Right lobe of liver (tissue), 6 donors: ENCODE results near the gene SLC24A3. TPM values are rescaled to one million over a fixed set of nuclear protein-coding genes. Genes with fewer than 3 reads are reported as not detected.

ENCODE experiments used
- ATAC-seq, 4 donors: fragments of 200-7000 bp; cut with Tn5 transposase; one replicate each; pipeline ENCODE4 v1.9.1; 2020; ENCODE audit warnings: mild to moderate bottlenecking in 4 of 4, moderate library complexity in 4 of 4
- DNase-seq, 3 donors: peaks; one replicate each; pipeline ENCODE4 v3.0.0-alpha.2; 2020
- H3K27ac ChIP-seq, 3 donors: fragments of 200-600 bp; one replicate each; pipeline ENCODE4 v1.8.0; 2022
- H3K27me3 ChIP-seq, 2 donors: fragments of 200-600 bp; one replicate each; pipeline ENCODE4 v1.8.0; 2022
- H3K36me3 ChIP-seq, 4 donors: fragments of 200-600 bp; sonication (generic) in 1 of 4; one replicate each; pipeline versions ENCODE4 v1.5.1 to v1.8.0; 2017 to 2022; ENCODE audit warnings: control low read depth in 1 of 4
- H3K4me1 ChIP-seq, 4 donors: fragments of 200-600 bp; sonication (generic) in 1 of 4; one replicate each; pipeline versions ENCODE4 v1.5.1 to v1.8.0; 2017 to 2022; ENCODE audit warnings: control low read depth in 1 of 4
- H3K4me3 ChIP-seq, 3 donors: fragments of 200-600 bp; one replicate each; pipeline ENCODE4 v1.8.0; 2022
- H3K9me3 ChIP-seq, 4 donors: fragments of 200-600 bp; sonication (generic) in 1 of 4; one replicate each; pipeline versions ENCODE4 v1.5.1 to v1.8.0; 2017 to 2022; ENCODE audit warnings: control low read depth in 1 of 4
- POLR2A ChIP-seq: fragments of 450-650 bp; IDR thresholded peaks from one replicate; pipeline ENCODE4 v1.6.1; 2017; ENCODE audit warnings: antibody characterized with exemption, mild to moderate bottlenecking
- WGBS: methylation state at CpG from one replicate; pipeline ENCODE4 v1.1.6; 2018; ENCODE audit warnings: low coverage, low lambda C conversion rate; ENCODE audit not compliant: insufficient coverage; ENCODE audit errors: missing lambda C conversion rate; 5-methylcytosine and 5-hydroxymethylcytosine counted together
- intact Hi-C, 2 donors: fragments of 100-400 bp; cut with DNase I; formaldehyde crosslinking; loops; one replicate each; pipeline versions ENCODE4 v1.11.2 to v1.14.1; 2022
- total RNA-seq, 6 experiments: library from RNA; depleted of rRNA in 2 of 6; stranded (reverse); fragments of >200 nt in 2 of 6; fragmentation: NEBNext Ultra II Directional in 3 of 6; extraction: Animal tissue kit (Norgen Biotek cat#: 25700) in 3 of 6; gene quantifications; one replicate each; pipeline versions ENCODE4 v1.1.0 to v1.2.4, GENCODE V29; 2016 to 2023
- TF ChIP-seq, protein P1 (sequence below), 4 donors: fragments of 200-600 bp in 3 of 4; fragments of 450-650 bp in 1 of 4; IDR thresholded peaks; one replicate each; pipeline versions ENCODE4 v1.5.1 to v1.8.0; 2016 to 2022; ENCODE audit warnings: antibody characterized with exemption in 4 of 4, mild to moderate bottlenecking in 2 of 4
- donor health status: DM: no; HTN: yes; CAD: no.
- donor health status: DM: no; HTN: no; CAD: no.
- donor health status: DM: no; HTN: no; CAD: no.
- donor health status: DM: no; HTN: yes; CAD: no.
- donor health status: DM: no; HTN: yes; CAD: no.

The SLC24A3 gene
- total RNA-seq, 6 experiments from 2014 or later: 0.06 to 0.49 (median 0.27) TPM

DNA sequence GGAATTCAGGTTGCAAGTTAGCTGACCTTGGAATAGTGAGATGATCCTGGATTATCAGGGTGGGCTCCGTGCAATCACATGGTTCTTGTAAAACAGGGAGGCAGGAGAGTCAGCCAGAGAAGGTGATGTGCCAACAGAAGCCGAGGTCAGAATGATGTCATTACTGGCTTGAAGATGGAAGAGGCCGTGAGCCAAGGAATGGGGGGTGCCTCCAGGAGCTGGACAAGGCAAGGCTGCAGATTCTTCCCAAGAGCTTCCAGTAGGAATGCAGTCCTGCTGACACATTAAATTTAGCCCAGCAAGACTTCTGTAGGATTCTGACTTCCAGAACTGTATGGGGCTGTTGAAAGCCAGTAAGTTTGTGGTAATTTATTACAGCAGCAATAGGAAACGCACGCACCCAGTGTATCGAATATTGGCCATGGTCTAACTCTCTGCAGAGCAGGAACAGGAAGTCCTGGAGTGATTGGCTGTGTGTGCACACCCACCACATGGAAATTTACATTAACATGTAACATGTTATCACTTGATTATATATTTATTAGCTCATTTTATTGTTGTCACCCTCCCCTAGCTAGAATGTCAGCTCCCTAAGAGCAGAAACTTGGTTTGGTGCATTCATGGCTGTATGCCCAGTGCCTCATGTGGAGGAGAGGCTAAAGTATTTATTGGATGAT is 19.1 kb downstream of the SLC24A3 start:
- ATAC-seq: no peak
- Histone ChIP-seq H3K9me3 (no peaks in the 10 kb centered on the region), H3K27me3 (no peaks in the 10 kb centered on the region), H3K4me1 (no peaks in the 10 kb centered on the region), H3K36me3 (no peaks in the 10 kb centered on the region), H3K27ac (no peak overlapping the region), H3K4me3 (no peak overlapping the region)
- WGBS: 38% methylated on average over 3 of the region's 6 CpGs
- TF ChIP-seq, protein P1, sequence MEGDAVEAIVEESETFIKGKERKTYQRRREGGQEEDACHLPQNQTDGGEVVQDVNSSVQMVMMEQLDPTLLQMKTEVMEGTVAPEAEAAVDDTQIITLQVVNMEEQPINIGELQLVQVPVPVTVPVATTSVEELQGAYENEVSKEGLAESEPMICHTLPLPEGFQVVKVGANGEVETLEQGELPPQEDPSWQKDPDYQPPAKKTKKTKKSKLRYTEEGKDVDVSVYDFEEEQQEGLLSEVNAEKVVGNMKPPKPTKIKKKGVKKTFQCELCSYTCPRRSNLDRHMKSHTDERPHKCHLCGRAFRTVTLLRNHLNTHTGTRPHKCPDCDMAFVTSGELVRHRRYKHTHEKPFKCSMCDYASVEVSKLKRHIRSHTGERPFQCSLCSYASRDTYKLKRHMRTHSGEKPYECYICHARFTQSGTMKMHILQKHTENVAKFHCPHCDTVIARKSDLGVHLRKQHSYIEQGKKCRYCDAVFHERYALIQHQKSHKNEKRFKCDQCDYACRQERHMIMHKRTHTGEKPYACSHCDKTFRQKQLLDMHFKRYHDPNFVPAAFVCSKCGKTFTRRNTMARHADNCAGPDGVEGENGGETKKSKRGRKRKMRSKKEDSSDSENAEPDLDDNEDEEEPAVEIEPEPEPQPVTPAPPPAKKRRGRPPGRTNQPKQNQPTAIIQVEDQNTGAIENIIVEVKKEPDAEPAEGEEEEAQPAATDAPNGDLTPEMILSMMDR (IDR thresholded peaks at IDR 0.05): no peak
- TF ChIP-seq POLR2A: no peak
- intact Hi-C loops: no loop called here
- no peak for DNase-seq

DNA sequence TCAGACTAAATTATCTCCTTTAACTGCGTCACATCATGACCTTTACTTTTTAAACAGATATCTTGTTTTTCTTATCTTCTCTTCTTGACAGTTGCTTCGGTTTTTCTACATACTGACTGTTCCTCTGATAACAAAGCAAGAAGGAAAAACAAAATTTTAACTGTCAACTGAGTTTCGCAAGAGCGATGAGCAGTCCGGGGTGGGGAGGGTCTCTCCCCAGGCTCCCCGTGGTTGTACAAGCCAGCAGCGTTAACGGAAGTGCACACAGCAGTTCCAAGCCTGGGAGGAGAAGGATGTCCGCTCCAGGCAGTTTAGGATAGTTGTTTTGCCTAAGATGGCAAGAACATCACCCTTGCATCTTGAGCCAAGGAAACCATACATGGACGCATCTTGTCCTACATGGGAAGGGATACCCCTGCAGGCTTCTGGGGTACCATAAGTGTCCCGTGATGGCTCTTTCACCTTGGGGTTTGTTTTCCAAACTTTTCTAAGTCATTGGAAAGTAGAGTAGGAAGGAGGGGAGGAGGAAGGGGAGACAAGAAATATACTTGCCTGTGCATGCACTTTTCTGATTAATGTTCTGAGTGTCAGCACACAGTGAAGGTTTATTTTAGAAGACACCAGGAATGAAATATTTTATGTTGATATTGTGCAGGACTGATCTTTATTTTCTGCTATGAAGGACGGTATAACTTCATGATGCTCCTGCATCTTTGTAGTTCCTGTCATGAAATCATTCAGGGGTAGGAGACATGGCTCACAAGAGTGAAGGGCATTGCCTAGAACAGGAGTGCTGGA is 20.8 kb downstream of the SLC24A3 start:
- ATAC-seq: no peak
- WGBS: 29% methylated on average over 12 of the region's 12 CpGs

DNA sequence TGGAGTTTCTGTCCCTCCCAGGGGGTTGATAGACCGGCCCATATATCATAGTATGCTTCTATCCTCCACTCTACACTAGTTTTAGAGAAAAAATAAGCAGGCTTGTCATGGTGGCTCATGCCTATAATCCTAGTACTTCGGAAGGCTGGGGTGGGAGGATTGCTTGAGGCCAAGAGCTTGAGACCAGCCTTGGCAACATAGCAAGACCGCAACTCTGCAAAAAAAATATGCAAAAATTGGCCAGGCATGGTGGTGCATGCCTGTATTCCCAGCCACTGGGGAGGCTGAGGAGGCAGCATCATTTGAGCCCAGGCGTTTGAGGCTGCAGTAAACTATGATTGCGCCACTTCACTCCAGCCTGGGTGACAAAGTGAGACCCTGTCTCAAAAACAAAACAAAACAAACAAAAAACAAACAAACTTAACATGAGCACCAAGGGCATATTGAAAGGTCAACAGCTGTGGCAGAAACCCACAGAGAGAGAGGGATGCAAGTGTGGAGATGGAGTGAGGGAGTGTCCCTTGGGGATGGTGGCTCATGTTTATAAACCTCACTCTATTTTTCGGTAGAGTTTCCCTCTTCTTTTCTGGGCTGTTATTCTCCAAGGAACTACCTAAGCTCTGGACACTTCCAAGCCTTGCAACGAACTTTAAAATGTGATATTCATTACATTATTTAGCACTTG is 24.1 kb downstream of the SLC24A3 start:
- H3K36me3 ChIP-seq: no peaks in the 10 kb centered on the region
- DNase-seq (no peak), ATAC-seq (no peak)
- no peaks in the 10 kb centered on the region for H3K27me3 ChIP-seq
- H3K9me3 ChIP-seq: no peaks in the 10 kb centered on the region
- 50% methylated on average over 6 of the region's 7 CpGs for WGBS
- H3K4me1 ChIP-seq: no peaks in the 10 kb centered on the region
- no peak for TF ChIP-seq POLR2A
- TF ChIP-seq, protein P1 (IDR thresholded peaks at IDR 0.05): no peak
- H3K27ac ChIP-seq: no peak overlapping the region
- no peak overlapping the region for H3K4me3 ChIP-seq
- intact Hi-C loops: no loop called here

More for the DNA sequence above, 20.8 kb downstream of the SLC24A3 start:
- no peaks in the 10 kb centered on the region for H3K36me3 ChIP-seq
- H3K27ac ChIP-seq: no peak overlapping the region
- TF ChIP-seq POLR2A: no peak
- TF ChIP-seq, protein P1 (IDR thresholded peaks at IDR 0.05): no peak
- DNase-seq: no peak
- H3K4me1 ChIP-seq: no peaks in the 10 kb centered on the region
- intact Hi-C loops: no loop called here
- H3K27me3 ChIP-seq: no peaks in the 10 kb centered on the region
- no peak overlapping the region for H3K4me3 ChIP-seq
- no peaks in the 10 kb centered on the region for H3K9me3 ChIP-seq

DNA sequence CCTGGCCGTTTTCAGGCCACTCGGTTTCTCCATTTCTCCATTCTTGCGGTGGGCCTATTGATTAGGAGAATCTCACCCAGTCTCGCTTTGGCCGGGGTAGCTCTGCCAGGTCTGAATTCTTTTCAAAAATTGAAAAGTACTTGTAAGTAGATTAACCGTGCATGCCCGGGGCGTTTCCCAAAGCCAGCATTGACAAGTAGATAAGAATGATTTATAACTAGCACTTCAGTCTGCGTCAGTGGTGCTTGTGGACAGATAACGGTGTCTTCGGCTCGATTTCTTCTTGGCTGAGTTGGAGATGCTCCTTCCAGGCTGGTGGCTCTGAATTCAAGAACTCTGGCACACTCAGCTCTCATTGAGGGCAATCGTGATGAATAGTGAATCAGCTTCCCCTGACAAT is 29.0 kb downstream of the SLC24A3 start:
- TF ChIP-seq, protein P1 (IDR thresholded peaks at IDR 0.05): no peak
- no peak for TF ChIP-seq POLR2A
- no peak overlapping the region for H3K27ac ChIP-seq
- ATAC-seq (no peak), DNase-seq (no peak)
- intact Hi-C loops: no loop called here
- H3K4me3 ChIP-seq: no peak overlapping the region
- H3K36me3 ChIP-seq: no peaks in the 10 kb centered on the region
- H3K27me3 ChIP-seq: no peaks in the 10 kb centered on the region
- WGBS: 65% methylated on average over 13 of the region's 13 CpGs
- no peaks in the 10 kb centered on the region for H3K9me3 ChIP-seq
- no peaks in the 10 kb centered on the region for H3K4me1 ChIP-seq
